H9 (cell line): Measurements from ENCODE around the gene CELF5. TPM values are rescaled to one million over a fixed set of nuclear protein-coding genes. Genes with fewer than 3 reads are reported as not detected.

Source experiments
- DNase-seq: peaks from one replicate; pipeline ENCODE4 v3.0.0-alpha.2; 2017
- H2AFZ ChIP-seq: one replicate; pipeline ENCODE4 v1.6.1; 2013; ENCODE audit warnings: mild to moderate bottlenecking, low read length, control low read depth, moderate library complexity
- H2AK5ac ChIP-seq: 2 replicates; pipeline ENCODE4 v1.6.1; 2013; ENCODE audit warnings: low read length, control low read depth, mixed read lengths; ENCODE audit not compliant: insufficient read length
- H2BK120ac ChIP-seq: one replicate; pipeline ENCODE4 v1.6.1; 2013; ENCODE audit warnings: low read depth, mild to moderate bottlenecking, low read length, control low read depth, inconsistent platforms; ENCODE audit not compliant: poor library complexity, severe bottlenecking
- H2BK12ac ChIP-seq: 2 replicates; pipeline ENCODE4 v1.6.1; 2013; ENCODE audit warnings: low read length, control low read depth, mixed read lengths, low read depth; ENCODE audit not compliant: insufficient read length
- H2BK15ac ChIP-seq: 2 replicates; pipeline ENCODE4 v1.6.1; 2013; ENCODE audit warnings: low read depth, low read length, control low read depth
- H2BK20ac ChIP-seq: one replicate; pipeline ENCODE4 v1.6.1; 2013; ENCODE audit warnings: low read depth, mild to moderate bottlenecking, low read length, control low read depth, inconsistent platforms; ENCODE audit not compliant: poor library complexity, severe bottlenecking
- H2BK5ac ChIP-seq: 2 replicates; pipeline ENCODE4 v1.6.1; 2013; ENCODE audit warnings: low read length, control low read depth, mixed read lengths; ENCODE audit not compliant: insufficient read length
- H3K14ac ChIP-seq: 2 replicates; pipeline ENCODE4 v1.6.1; 2013; ENCODE audit warnings: low read length, control low read depth; ENCODE audit not compliant: insufficient read depth
- H3K18ac ChIP-seq: 2 replicates; pipeline ENCODE4 v1.6.1; 2013; ENCODE audit warnings: low read depth, mild to moderate bottlenecking, mixed read lengths, low read length, control low read depth; ENCODE audit not compliant: insufficient read length
- H3K23ac ChIP-seq: 2 replicates; pipeline ENCODE4 v1.6.1; 2013; ENCODE audit warnings: low read length, control low read depth, mixed read lengths, low read depth; ENCODE audit not compliant: insufficient read length
- H3K23me2 ChIP-seq: 2 replicates; pipeline ENCODE4 v1.6.1; 2013; ENCODE audit warnings: low read depth, mild to moderate bottlenecking, mixed read lengths, low read length, control low read depth; ENCODE audit not compliant: insufficient read length, poor library complexity, severe bottlenecking
- H3K27ac ChIP-seq: 2 replicates; pipeline ENCODE4 v1.5.1; 2013; ENCODE audit warnings: low read length, control low read depth, mixed read lengths, low read depth; ENCODE audit not compliant: insufficient read length
- H3K27me3 ChIP-seq: 2 replicates; pipeline ENCODE4 v1.6.1; 2013; ENCODE audit warnings: low read length, control low read depth, inconsistent platforms; ENCODE audit not compliant: insufficient read depth
- H3K4ac ChIP-seq: 2 replicates; pipeline ENCODE4 v1.6.1; 2013; ENCODE audit warnings: low read depth, mild to moderate bottlenecking, control low read depth, inconsistent platforms, low read length, moderate library complexity
- H3K4me1 ChIP-seq: 2 replicates; pipeline ENCODE4 v1.6.1; 2013; ENCODE audit warnings: low read length, control low read depth, inconsistent platforms; ENCODE audit not compliant: insufficient read depth
- H3K4me2 ChIP-seq: 2 replicates; pipeline ENCODE4 v1.6.1; 2013; ENCODE audit warnings: low read length, control low read depth, mixed read lengths; ENCODE audit not compliant: insufficient read length, insufficient read depth
- H3K56ac ChIP-seq: 2 replicates; pipeline ENCODE4 v1.6.1; 2013; ENCODE audit warnings: low read depth, mild to moderate bottlenecking, mixed read lengths, low read length, control low read depth; ENCODE audit not compliant: insufficient read length
- H3K79me1 ChIP-seq: 2 replicates; pipeline ENCODE4 v1.6.1; 2013; ENCODE audit warnings: low read depth, mild to moderate bottlenecking, moderate library complexity, low read length, control low read depth, inconsistent platforms; ENCODE audit not compliant: insufficient read depth, poor library complexity, severe bottlenecking
- H3K79me2 ChIP-seq: 2 replicates; pipeline ENCODE4 v1.6.1; 2013; ENCODE audit warnings: low read length, control low read depth, inconsistent platforms; ENCODE audit not compliant: insufficient read depth
- H3K9ac ChIP-seq: 2 replicates; pipeline ENCODE4 v1.6.1; 2013; ENCODE audit warnings: low read length, control low read depth, mixed read lengths; ENCODE audit not compliant: insufficient read length; ENCODE audit errors: extremely low read depth
- H3K9me3 ChIP-seq: one replicate; pipeline ENCODE4 v1.6.1; 2013; ENCODE audit warnings: low read depth, low read length, inconsistent platforms; ENCODE audit not compliant: control insufficient read depth
- H3T11ph ChIP-seq: one replicate; pipeline ENCODE4 v1.6.1; 2013; ENCODE audit warnings: mild to moderate bottlenecking, low read length, control low read depth, inconsistent platforms
- H4K20me1 ChIP-seq: one replicate; pipeline ENCODE4 v1.6.1; 2013; ENCODE audit not compliant: control insufficient read depth, insufficient read length, insufficient read depth
- H4K5ac ChIP-seq: 2 replicates; pipeline ENCODE4 v1.6.1; 2013; ENCODE audit warnings: low read depth, mild to moderate bottlenecking, mixed read lengths, low read length, control low read depth; ENCODE audit not compliant: insufficient read length
- H4K8ac ChIP-seq: replicated peaks from 2 replicates; pipeline ENCODE4 v1.6.1; 2013; ENCODE audit warnings: low read length, control low read depth, mixed read lengths, low read depth; ENCODE audit not compliant: insufficient read length
- H4K91ac ChIP-seq: 2 replicates; pipeline ENCODE4 v1.6.1; 2013; ENCODE audit warnings: low read depth, mild to moderate bottlenecking, moderate library complexity, mixed read lengths, low read length, control low read depth; ENCODE audit not compliant: insufficient read length
- H3K27ac Mint-ChIP-seq, 3 experiments: 2 replicates in 2 of 3; 3 replicates in 1 of 3; pipeline ENCODE4 v1.8.0; 2020 to 2021; ENCODE audit warnings: mixed read lengths in 3 of 3, mild to moderate bottlenecking in 1 of 3, moderate library complexity in 1 of 3
- H3K27me3 Mint-ChIP-seq: 2 replicates; pipeline ENCODE4 v1.8.0; 2021; ENCODE audit warnings: low read depth, mild to moderate bottlenecking, moderate library complexity, mixed read lengths
- H3K36me3 Mint-ChIP-seq, 3 experiments: 2 replicates in 2 of 3; 3 replicates in 1 of 3; pipeline ENCODE4 v1.8.0; 2020 to 2021; ENCODE audit warnings: low read depth in 3 of 3, mixed read lengths in 3 of 3; ENCODE audit not compliant: insufficient read depth in 1 of 3
- H3K4me1 Mint-ChIP-seq, 2 experiments: 2 replicates each; pipeline ENCODE4 v1.8.0; 2020; ENCODE audit warnings: mixed read lengths in 2 of 2
- H3K4me3 Mint-ChIP-seq, 2 experiments: 2 replicates in 1 of 2; 3 replicates in 1 of 2; pipeline ENCODE4 v1.8.0; 2020 to 2021; ENCODE audit warnings: mild to moderate bottlenecking in 2 of 2, mixed read lengths in 2 of 2, moderate library complexity in 1 of 2
- H3K9me3 Mint-ChIP-seq, 2 experiments: 2 replicates in 1 of 2; 3 replicates in 1 of 2; pipeline ENCODE4 v1.8.0; 2020; ENCODE audit warnings: mild to moderate bottlenecking in 2 of 2, mixed read lengths in 2 of 2, moderate library complexity in 1 of 2
- WGBS: extraction: QIAGEN DNeasy Blood & Tissue Kit; methylation state at CpG from one replicate; pipeline ENCODE4 v1.1.7; 2013; ENCODE audit warnings: missing lambda C conversion rate, low lambda C conversion rate, mixed read lengths; ENCODE audit not compliant: insufficient read length; ENCODE audit errors: extremely low coverage; 5-methylcytosine and 5-hydroxymethylcytosine counted together
- total RNA-seq: library from RNA; stranded (reverse); gene quantifications from 2 replicates; pipeline ENCODE4 v1.2.1, GENCODE V29; 2021
- TF ChIP-seq, protein P1 (sequence below): fragments of 200-600 bp; sonication (generic); conservative IDR thresholded peaks from 3 replicates; pipeline ENCODE4 v1.8.0; 2021; ENCODE audit warnings: antibody characterized with exemption, mild to moderate bottlenecking

The CELF5 gene
- total RNA-seq, 1 experiment from 2014 or later = 4.8 TPM

GRCh38 chr19:3186160-3186688 lies 38.2 kb upstream of the CELF5 start:
- TF ChIP-seq, protein P1, sequence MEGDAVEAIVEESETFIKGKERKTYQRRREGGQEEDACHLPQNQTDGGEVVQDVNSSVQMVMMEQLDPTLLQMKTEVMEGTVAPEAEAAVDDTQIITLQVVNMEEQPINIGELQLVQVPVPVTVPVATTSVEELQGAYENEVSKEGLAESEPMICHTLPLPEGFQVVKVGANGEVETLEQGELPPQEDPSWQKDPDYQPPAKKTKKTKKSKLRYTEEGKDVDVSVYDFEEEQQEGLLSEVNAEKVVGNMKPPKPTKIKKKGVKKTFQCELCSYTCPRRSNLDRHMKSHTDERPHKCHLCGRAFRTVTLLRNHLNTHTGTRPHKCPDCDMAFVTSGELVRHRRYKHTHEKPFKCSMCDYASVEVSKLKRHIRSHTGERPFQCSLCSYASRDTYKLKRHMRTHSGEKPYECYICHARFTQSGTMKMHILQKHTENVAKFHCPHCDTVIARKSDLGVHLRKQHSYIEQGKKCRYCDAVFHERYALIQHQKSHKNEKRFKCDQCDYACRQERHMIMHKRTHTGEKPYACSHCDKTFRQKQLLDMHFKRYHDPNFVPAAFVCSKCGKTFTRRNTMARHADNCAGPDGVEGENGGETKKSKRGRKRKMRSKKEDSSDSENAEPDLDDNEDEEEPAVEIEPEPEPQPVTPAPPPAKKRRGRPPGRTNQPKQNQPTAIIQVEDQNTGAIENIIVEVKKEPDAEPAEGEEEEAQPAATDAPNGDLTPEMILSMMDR = no peak
- H2BK15ac ChIP-seq = no peak overlapping the region
- H3K23me2 ChIP-seq = peaks cover 8% of the 10 kb centered on the region
- no peak overlapping the region for H2BK120ac ChIP-seq
- H3K27ac Mint-ChIP-seq = peak overlapping the region in 2 of 3 experiments; percentile 64 to 88; a peak in 2 of 7 replicates
- H3K36me3 Mint-ChIP-seq = peaks cover 7 to 11% (median 10%) of the 10 kb centered on the region in 3 experiments; a peak in 6 of 7 replicates
- no peak overlapping the region for H2BK12ac ChIP-seq
- no peak overlapping the region for H4K5ac ChIP-seq
- H3K79me1 ChIP-seq = peaks cover 22% of the 10 kb centered on the region
- H3K56ac ChIP-seq = no peak overlapping the region
- no peak overlapping the region for H2BK20ac ChIP-seq
- no peaks in the 10 kb centered on the region for H3K27me3 ChIP-seq
- no CpG with 5 or more reads among the region's 38 CpGs for WGBS
- H3K4me1 ChIP-seq = no peaks in the 10 kb centered on the region
- no peak overlapping the region for H2AFZ ChIP-seq
- H2AK5ac ChIP-seq = no peak overlapping the region
- no peak overlapping the region for H4K91ac ChIP-seq
- no peak overlapping the region for H3K23ac ChIP-seq
- H4K20me1 ChIP-seq = no peaks in the 10 kb centered on the region
- peak overlapping the region; percentile 90 to 93 for H3K4me3 Mint-ChIP-seq
- peaks cover 23% of the 10 kb centered on the region; the same call in 1 of the 2 replicates for H3K79me2 ChIP-seq
- H3K14ac ChIP-seq = peak overlapping the region; percentile 93
- no peak for DNase-seq
- no peak overlapping the region for H3K27ac ChIP-seq
- H3K9me3 Mint-ChIP-seq = no peaks in the 10 kb centered on the region; a peak in 1 of 5 replicates
- H3K27me3 Mint-ChIP-seq = peaks cover 1% of the 10 kb centered on the region; the same call in 1 of the 2 replicates
- H3K4ac ChIP-seq = no peak overlapping the region
- H4K8ac ChIP-seq = no peak overlapping the region
- no peak overlapping the region for H3T11ph ChIP-seq
- H3K18ac ChIP-seq = peak overlapping the region; percentile 74
- H2BK5ac ChIP-seq = no peak overlapping the region
- peak overlapping the region; percentile 84 for H3K9ac ChIP-seq
- H3K4me1 Mint-ChIP-seq = peaks cover 14 to 26% of the 10 kb centered on the region in 2 experiments
- H3K4me2 ChIP-seq = peak overlapping the region; percentile 86
- no peaks in the 10 kb centered on the region for H3K9me3 ChIP-seq
